Liver (tissue), 3 donors: ENCODE measurements around the gene IL7R.

Source experiments
- RXRA ChIP-seq, 2 donors: IDR thresholded peaks; 2 replicates each; pipeline ENCODE4 v1.6.1; 2017 to 2018; ENCODE audit warnings: antibody characterized with exemption in 2 of 2, mild to moderate bottlenecking in 1 of 2
- SP1 ChIP-seq: IDR thresholded peaks from 2 replicates; pipeline ENCODE4 v1.6.1; 2018; ENCODE audit warnings: antibody characterized with exemption, mild to moderate bottlenecking
- TAF1 ChIP-seq: conservative IDR thresholded peaks from 2 replicates; pipeline ENCODE4 v1.6.1; 2016; ENCODE audit warnings: antibody characterized with exemption, mild to moderate bottlenecking
- YY1 ChIP-seq: IDR thresholded peaks from 2 replicates; pipeline ENCODE4 v1.6.1; 2016; ENCODE audit warnings: antibody characterized with exemption, mild to moderate bottlenecking
- TF ChIP-seq, protein P1 (sequence below): IDR thresholded peaks from 2 replicates; pipeline ENCODE4 v1.6.1; 2016; ENCODE audit warnings: antibody characterized with exemption
- TF ChIP-seq, protein P2 (sequence below): fragments of 150-350 bp; IDR thresholded peaks from 2 replicates; pipeline ENCODE4 v1.5.1; 2017; ENCODE audit warnings: improper control_type of control experiment, low read depth, low read length; ENCODE audit not compliant: missing input control
- donor health status: healthy.
- donor health status: healthy.

DNA sequence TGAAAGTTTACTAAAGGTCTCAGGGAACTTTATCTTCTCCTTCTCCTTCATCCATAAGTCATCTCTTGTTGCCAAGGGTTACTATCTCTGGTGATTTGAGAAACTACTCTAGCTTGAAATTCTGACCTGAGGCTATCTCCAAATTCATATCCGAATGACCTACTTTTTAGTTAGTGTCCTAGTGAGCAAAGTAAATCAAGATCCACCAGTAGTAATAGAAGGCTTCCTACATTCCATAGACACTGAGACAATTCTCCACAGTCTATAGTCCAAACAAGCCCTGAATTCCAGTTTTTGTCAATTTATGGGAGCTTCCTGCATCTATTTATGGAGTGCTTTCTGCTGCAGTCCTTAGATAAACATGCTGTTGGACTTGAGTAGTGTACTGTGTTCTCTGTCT is 5.0 kb downstream of the IL7R start:
- no peak for TF ChIP-seq SP1
- no peak for TF ChIP-seq TAF1
- TF ChIP-seq YY1: no peak
- TF ChIP-seq, protein P1, sequence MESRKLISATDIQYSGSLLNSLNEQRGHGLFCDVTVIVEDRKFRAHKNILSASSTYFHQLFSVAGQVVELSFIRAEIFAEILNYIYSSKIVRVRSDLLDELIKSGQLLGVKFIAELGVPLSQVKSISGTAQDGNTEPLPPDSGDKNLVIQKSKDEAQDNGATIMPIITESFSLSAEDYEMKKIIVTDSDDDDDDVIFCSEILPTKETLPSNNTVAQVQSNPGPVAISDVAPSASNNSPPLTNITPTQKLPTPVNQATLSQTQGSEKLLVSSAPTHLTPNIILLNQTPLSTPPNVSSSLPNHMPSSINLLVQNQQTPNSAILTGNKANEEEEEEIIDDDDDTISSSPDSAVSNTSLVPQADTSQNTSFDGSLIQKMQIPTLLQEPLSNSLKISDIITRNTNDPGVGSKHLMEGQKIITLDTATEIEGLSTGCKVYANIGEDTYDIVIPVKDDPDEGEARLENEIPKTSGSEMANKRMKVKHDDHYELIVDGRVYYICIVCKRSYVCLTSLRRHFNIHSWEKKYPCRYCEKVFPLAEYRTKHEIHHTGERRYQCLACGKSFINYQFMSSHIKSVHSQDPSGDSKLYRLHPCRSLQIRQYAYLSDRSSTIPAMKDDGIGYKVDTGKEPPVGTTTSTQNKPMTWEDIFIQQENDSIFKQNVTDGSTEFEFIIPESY: no peak
- TF ChIP-seq, protein P2, sequence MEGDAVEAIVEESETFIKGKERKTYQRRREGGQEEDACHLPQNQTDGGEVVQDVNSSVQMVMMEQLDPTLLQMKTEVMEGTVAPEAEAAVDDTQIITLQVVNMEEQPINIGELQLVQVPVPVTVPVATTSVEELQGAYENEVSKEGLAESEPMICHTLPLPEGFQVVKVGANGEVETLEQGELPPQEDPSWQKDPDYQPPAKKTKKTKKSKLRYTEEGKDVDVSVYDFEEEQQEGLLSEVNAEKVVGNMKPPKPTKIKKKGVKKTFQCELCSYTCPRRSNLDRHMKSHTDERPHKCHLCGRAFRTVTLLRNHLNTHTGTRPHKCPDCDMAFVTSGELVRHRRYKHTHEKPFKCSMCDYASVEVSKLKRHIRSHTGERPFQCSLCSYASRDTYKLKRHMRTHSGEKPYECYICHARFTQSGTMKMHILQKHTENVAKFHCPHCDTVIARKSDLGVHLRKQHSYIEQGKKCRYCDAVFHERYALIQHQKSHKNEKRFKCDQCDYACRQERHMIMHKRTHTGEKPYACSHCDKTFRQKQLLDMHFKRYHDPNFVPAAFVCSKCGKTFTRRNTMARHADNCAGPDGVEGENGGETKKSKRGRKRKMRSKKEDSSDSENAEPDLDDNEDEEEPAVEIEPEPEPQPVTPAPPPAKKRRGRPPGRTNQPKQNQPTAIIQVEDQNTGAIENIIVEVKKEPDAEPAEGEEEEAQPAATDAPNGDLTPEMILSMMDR: no peak
- no peak for TF ChIP-seq RXRA (IDR thresholded peaks at IDR 0.05)
